ENCODE results near the gene SLC16A7.
A peak's percentile ranks its signal among the peaks of the same experiment; 100 is the strongest.
"Not testable (repeated sequence)": the region's sequence is repeated elsewhere in the genome, so short reads cannot be mapped to it uniquely, and the experiment has no call there.

Gene SLC16A7

DNA sequence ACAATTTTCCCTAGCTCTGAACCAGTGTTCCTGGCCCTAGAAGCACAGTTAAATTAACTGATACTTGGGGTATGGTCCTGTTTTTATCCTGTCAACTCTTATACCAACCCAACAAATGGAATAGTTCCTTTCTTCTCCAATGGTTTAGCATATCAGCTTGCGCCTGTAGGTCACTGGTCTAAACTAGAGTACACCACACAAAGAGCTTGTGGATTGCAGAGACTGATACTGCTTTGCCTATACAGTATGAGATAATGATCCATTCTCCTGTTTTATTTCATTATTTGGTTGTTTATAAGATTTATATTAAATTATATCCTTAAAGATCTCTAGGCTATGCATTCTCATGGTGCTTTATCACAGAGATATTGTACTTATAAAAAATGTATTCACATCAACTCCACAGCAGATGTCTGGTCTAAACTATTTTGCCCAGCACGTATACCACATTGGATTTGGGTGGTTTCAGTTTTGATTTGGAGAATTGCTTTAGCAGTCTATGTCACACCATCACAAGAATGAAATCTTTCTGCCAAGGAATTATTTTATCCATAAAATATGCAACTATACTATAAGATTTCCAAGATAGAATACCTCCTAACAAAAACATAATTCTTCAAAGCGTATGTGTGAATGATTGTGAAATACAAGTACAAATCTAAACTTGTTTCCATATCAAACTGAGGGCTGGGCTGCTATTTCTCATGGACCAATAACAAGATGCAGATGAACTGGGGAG, 142.1 kb downstream of the SLC16A7 start:
- no peak overlapping the region for H3K27ac ChIP-seq
- H3K9ac ChIP-seq (ENCODE audit: insufficient read length), result no peak overlapping the region
- DNase-seq (ENCODE audit: low read depth, low spot score), result no peak
- H3K36me3 ChIP-seq (ENCODE audit: insufficient read depth, low read length), result no peaks in the 10 kb centered on the region
- TF ChIP-seq FOXP2 (optimal IDR thresholded peaks at IDR 0.05; ENCODE audit: control extremely low read depth, extremely low read length, insufficient read depth) (no peak), EZH2 (IDR thresholded peaks at IDR 0.05) (no peak), POLR2AphosphoS5 (IDR thresholded peaks at IDR 0.05; ENCODE audit: borderline replicate concordance, low read depth, low read length) (no peak)
- H3K9me3 ChIP-seq (ENCODE audit: low read depth, low read length), result no peaks in the 10 kb centered on the region
- no peak overlapping the region for H3K4me3 ChIP-seq

DNA sequence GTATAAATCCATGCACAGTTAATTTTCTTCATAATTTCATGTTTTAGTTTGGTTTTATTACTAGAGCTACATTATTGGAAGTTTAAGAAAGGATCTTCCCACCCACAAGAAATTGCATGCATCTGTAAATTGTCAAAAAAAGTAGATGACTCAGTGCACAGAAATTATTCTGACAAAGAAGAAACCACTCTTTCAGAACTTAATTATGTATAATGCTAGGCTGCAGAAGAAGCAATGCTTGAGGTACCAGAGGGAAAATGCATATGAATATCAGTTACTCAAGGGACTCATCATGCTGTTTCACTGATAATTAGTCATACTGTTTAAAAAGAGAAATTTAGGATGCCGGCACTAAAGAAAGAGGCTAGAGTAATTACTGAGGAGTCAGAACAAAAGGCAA, 147.0 kb downstream of the SLC16A7 start:
- H3K9me3 ChIP-seq (ENCODE audit: low read depth, low read length), result no peaks in the 10 kb centered on the region

DNA sequence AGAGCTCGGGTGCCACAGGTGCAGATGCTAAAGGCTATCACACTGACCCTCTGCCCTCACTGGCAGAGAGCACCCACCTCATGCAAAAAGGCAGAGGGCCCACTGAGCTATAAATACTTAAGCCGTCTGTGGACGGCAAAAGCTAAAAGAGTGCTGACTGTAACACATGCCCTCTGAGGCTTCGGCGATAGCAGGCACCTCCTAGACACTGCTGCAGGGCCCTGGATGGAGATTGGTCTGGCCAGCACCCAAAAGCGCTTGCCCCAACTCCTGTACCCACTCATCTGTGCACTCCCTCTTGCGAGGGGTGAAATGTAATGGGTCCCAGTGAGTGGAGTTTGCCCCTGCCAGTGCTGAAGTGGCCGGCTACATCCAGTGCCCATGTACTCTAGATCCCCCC, 148.7 kb downstream of the SLC16A7 start:
- no peaks in the 10 kb centered on the region for H3K36me3 ChIP-seq (ENCODE audit: insufficient read depth, low read length)
- no peak overlapping the region for H3K9ac ChIP-seq (ENCODE audit: insufficient read length)
- H3K9me3 ChIP-seq (ENCODE audit: low read depth, low read length), result no peaks in the 10 kb centered on the region
- H3K4me3 ChIP-seq, result no peak overlapping the region
- TF ChIP-seq POLR2AphosphoS5 (IDR thresholded peaks at IDR 0.05; ENCODE audit: borderline replicate concordance, low read depth, low read length), result no peak
- no peak for TF ChIP-seq FOXP2 (optimal IDR thresholded peaks at IDR 0.05; ENCODE audit: control extremely low read depth, extremely low read length, insufficient read depth)
- no peak for TF ChIP-seq EZH2 (IDR thresholded peaks at IDR 0.05)
- DNase-seq (ENCODE audit: low read depth, low spot score), result no peak
- H3K27ac ChIP-seq, result no peak overlapping the region

More for the DNA sequence above, 147.0 kb downstream of the SLC16A7 start:
- H3K27ac ChIP-seq, result no peak overlapping the region
- H3K9ac ChIP-seq (ENCODE audit: insufficient read length), result peak overlapping the region; percentile 7
- peak; percentile 22 for DNase-seq (ENCODE audit: low read depth, low spot score)
- TF ChIP-seq EZH2 (IDR thresholded peaks at IDR 0.05), result no peak
- no peak for TF ChIP-seq FOXP2 (optimal IDR thresholded peaks at IDR 0.05; ENCODE audit: control extremely low read depth, extremely low read length, insufficient read depth)
- no peak for TF ChIP-seq POLR2AphosphoS5 (IDR thresholded peaks at IDR 0.05; ENCODE audit: borderline replicate concordance, low read depth, low read length)
- no peaks in the 10 kb centered on the region for H3K36me3 ChIP-seq (ENCODE audit: insufficient read depth, low read length)
- no peak overlapping the region; the same call in 1 of the 2 replicates for H3K4me3 ChIP-seq

DNA sequence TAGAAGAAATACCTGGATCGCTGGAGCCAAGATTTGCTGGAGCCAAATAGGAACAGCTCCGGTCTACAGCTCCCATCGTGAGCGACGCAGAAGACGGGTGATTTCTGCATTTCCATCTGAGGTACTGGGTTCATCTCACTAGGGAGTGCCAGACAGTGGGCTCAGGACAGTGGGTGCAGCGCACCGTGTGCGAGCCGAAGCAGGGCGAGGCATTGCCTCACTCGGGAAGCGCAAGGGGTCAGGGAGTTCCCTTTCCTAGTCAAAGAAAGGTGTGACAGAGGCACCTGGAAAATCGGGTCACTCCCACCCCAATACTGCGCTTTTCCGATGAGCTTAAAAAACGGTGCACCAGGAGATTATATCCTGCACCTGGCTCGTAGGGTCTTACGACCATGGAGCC, 155.3 kb downstream of the SLC16A7 start:
- not testable (repeated sequence) for H3K9me3 ChIP-seq (ENCODE audit: low read depth, low read length); H3K36me3 ChIP-seq (ENCODE audit: insufficient read depth, low read length); DNase-seq (ENCODE audit: low read depth, low spot score); H3K4me3 ChIP-seq; H3K27ac ChIP-seq; H3K9ac ChIP-seq (ENCODE audit: insufficient read length)

DNA sequence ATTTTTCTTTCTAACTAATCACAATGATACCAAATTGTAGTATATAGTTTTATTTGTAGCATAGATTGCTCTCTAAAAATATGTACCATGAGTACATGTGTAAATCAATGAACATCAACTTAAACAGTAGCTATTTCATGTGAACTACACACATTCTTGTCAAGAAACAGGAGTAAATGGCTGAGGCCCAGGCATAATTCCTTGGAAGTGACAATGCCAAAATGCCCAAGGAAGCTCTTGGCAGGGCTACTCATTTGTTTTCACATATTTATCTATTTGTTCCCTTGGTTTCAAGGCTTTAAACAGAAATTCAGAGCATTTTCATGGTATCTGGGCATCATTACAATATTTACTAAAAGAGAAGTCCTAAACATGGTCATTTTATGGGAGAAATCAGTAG, 165.7 kb downstream of the SLC16A7 start:
- Histone ChIP-seq H3K9me3 (ENCODE audit: low read depth, low read length) (no peaks in the 10 kb centered on the region), H3K4me3 (no peak overlapping the region), H3K27ac (no peak overlapping the region), H3K9ac (ENCODE audit: insufficient read length) (no peak overlapping the region), H3K36me3 (ENCODE audit: insufficient read depth, low read length) (no peaks in the 10 kb centered on the region)
- no peak for DNase-seq (ENCODE audit: low read depth, low spot score)
- TF ChIP-seq EZH2 (IDR thresholded peaks at IDR 0.05) (no peak), FOXP2 (optimal IDR thresholded peaks at IDR 0.05; ENCODE audit: control extremely low read depth, extremely low read length, insufficient read depth) (no peak), POLR2AphosphoS5 (IDR thresholded peaks at IDR 0.05; ENCODE audit: borderline replicate concordance, low read depth, low read length) (no peak)

DNA sequence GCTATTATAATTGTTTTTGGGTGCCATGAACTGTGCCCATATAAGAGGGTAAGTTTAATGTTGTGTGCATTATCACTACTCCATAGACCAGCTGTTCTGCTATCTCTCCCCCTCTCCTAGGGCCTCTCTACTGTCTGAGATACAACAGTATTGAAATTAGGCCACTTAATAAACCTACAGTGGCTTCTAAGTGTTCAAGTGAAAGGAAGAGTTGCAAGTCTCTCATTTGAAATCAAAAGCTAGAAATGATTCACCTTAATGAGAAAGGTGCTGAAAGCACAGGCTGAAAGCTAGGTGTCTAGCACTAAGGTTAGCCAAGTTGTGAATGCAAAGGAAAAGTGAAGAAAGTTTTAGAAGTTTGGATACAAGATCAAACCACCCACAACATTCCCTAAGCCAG, 168.0 kb downstream of the SLC16A7 start:
- H3K9ac ChIP-seq (ENCODE audit: insufficient read length), result no peak overlapping the region
- TF ChIP-seq EZH2 (IDR thresholded peaks at IDR 0.05) (no peak), POLR2AphosphoS5 (IDR thresholded peaks at IDR 0.05; ENCODE audit: borderline replicate concordance, low read depth, low read length) (no peak), FOXP2 (optimal IDR thresholded peaks at IDR 0.05; ENCODE audit: control extremely low read depth, extremely low read length, insufficient read depth) (no peak)
- H3K9me3 ChIP-seq (ENCODE audit: low read depth, low read length), result no peaks in the 10 kb centered on the region
- no peak for DNase-seq (ENCODE audit: low read depth, low spot score)
- no peak overlapping the region for H3K27ac ChIP-seq
- no peaks in the 10 kb centered on the region for H3K36me3 ChIP-seq (ENCODE audit: insufficient read depth, low read length)
- H3K4me3 ChIP-seq, result no peak overlapping the region

DNA sequence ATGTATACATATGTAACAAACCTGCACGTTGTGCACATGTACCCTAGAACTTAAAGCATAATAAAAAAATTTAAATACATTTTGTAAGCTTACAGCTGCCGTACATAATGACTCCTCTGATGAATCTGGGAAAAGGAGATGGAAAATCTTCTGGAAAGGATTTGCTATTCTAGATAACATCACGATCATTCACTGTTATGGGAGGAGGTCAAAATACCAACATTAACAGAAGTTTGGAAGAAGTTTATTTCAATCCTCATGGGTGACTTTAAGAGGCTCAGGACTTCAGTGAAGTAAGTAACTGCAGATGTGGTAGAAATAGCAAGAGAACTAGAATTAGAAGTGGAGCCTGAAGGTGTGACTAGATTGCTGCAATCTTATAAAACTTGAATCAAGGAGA, 172.2 kb downstream of the SLC16A7 start:
- Histone ChIP-seq H3K9me3 (ENCODE audit: low read depth, low read length) (no peaks in the 10 kb centered on the region), H3K9ac (ENCODE audit: insufficient read length) (no peak overlapping the region), H3K27ac (no peak overlapping the region), H3K4me3 (no peak overlapping the region), H3K36me3 (ENCODE audit: insufficient read depth, low read length) (no peaks in the 10 kb centered on the region)
- no peak for DNase-seq (ENCODE audit: low read depth, low spot score)
- no peak for TF ChIP-seq FOXP2 (optimal IDR thresholded peaks at IDR 0.05; ENCODE audit: control extremely low read depth, extremely low read length, insufficient read depth)
- TF ChIP-seq EZH2 (IDR thresholded peaks at IDR 0.05), result no peak
- no peak for TF ChIP-seq POLR2AphosphoS5 (IDR thresholded peaks at IDR 0.05; ENCODE audit: borderline replicate concordance, low read depth, low read length)

DNA sequence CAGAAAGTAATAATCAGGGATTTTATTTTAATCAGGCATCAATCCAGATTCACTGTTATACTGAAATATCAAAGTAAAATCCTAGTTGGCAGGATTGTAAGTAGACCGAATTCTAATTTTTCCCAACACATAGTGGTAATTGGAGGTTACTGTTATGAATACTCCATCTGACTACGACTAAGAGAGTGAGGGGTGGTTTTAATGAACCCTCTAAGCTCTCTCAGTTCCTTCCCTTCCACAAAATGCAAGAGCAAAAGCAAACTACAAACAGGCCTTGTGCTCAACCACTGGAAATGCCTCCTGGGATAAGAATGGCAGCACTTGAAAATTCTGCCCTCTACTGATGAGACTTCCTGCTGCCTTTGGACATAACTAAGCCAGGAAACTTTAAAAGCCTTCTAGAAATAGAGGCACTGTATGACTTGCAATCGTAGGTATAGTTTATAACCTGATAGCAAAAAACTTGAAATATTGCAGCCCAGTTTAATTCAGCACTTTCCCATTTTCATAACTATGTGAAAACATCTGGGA, 184.8 kb downstream of the SLC16A7 start:
- Histone ChIP-seq H3K4me3 (no peak overlapping the region), H3K9ac (ENCODE audit: insufficient read length) (no peak overlapping the region), H3K36me3 (ENCODE audit: insufficient read depth, low read length) (no peaks in the 10 kb centered on the region), H3K27ac (no peak overlapping the region), H3K9me3 (ENCODE audit: low read depth, low read length) (no peaks in the 10 kb centered on the region)
- no peak for TF ChIP-seq FOXP2 (optimal IDR thresholded peaks at IDR 0.05; ENCODE audit: control extremely low read depth, extremely low read length, insufficient read depth)
- no peak for DNase-seq (ENCODE audit: low read depth, low spot score)

DNA sequence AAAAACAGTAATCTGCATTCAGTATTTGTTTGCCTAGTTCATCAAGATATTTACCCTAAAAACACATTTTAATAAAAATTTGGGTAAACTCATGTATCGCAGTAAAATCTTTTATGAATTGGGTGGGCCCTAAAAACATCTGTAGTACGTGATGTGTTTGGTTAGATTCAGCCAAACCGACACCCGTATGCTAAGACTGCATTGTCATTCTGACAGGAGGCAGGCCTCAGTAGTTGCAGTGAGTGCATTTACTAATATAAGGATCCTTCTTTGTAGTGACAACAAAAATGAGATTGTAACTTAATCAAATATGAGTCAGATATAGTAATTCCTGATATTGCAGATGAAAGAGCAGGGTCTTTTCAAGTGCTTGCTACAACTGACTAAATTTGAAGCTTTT, 191.8 kb downstream of the SLC16A7 start:
- no peak overlapping the region for H3K4me3 ChIP-seq
- TF ChIP-seq EZH2 (IDR thresholded peaks at IDR 0.05) (no peak), FOXP2 (optimal IDR thresholded peaks at IDR 0.05; ENCODE audit: control extremely low read depth, extremely low read length, insufficient read depth) (no peak), POLR2AphosphoS5 (IDR thresholded peaks at IDR 0.05; ENCODE audit: borderline replicate concordance, low read depth, low read length) (no peak)
- no peak for DNase-seq (ENCODE audit: low read depth, low spot score)
- H3K27ac ChIP-seq, result 0 out of 2 replicates have a peak overlapping the region, but pooled peaks have one; percentile 14
- H3K9me3 ChIP-seq (ENCODE audit: low read depth, low read length), result no peaks in the 10 kb centered on the region
- no peak overlapping the region for H3K9ac ChIP-seq (ENCODE audit: insufficient read length)
- H3K36me3 ChIP-seq (ENCODE audit: insufficient read depth, low read length), result no peaks in the 10 kb centered on the region
